GM23338 (cell line): ENCODE results near the gene PCBP3. TPM values are rescaled to one million over a fixed set of nuclear protein-coding genes. Genes with fewer than 3 reads are reported as not detected.

ENCODE experiments used
- ATAC-seq: fragments of 200-7000 bp; cut with Tn5 transposase; 3 replicates; pipeline ENCODE4 v1.9.1; 2020
- DNase-seq: peaks from one replicate; pipeline ENCODE4 v3.0.0-alpha.2; 2015; ENCODE audit warnings: low spot score
- H2AFZ ChIP-seq: fragments of 200-600 bp; sonication (generic); 2 replicates; pipeline ENCODE4 v1.8.0; 2016; ENCODE audit warnings: antibody characterized with exemption, mild to moderate bottlenecking, moderate library complexity
- H3F3A ChIP-seq: fragments of 200-600 bp; sonication (generic); replicated peaks from 2 replicates; pipeline ENCODE4 v1.8.0; 2017; ENCODE audit warnings: antibody characterized with exemption, mixed run types, low read depth
- H3K27ac ChIP-seq: fragments of 200-600 bp; sonication (generic); 2 replicates; pipeline ENCODE4 v1.6.1; 2016; ENCODE audit warnings: low read depth
- H3K27me3 ChIP-seq: fragments of 200-600 bp; sonication (generic); 2 replicates; pipeline ENCODE4 v1.8.0; 2016; ENCODE audit warnings: mild to moderate bottlenecking, mixed run types, moderate library complexity; ENCODE audit not compliant: insufficient read depth
- H3K36me3 ChIP-seq: fragments of 200-600 bp; sonication (generic); 2 replicates; pipeline ENCODE4 v1.8.0; 2016; ENCODE audit warnings: mild to moderate bottlenecking; ENCODE audit not compliant: insufficient read depth
- H3K4me1 ChIP-seq: fragments of 200-600 bp; sonication (generic); 2 replicates; pipeline ENCODE4 v1.8.0; 2016; ENCODE audit warnings: mild to moderate bottlenecking, moderate library complexity; ENCODE audit not compliant: insufficient read depth
- H3K4me2 ChIP-seq: fragments of 200-600 bp; sonication (generic); 2 replicates; pipeline ENCODE4 v1.7.1; 2017; ENCODE audit warnings: mixed run types
- H3K4me3 ChIP-seq: fragments of 200-600 bp; sonication (generic); 2 replicates; pipeline ENCODE4 v1.6.1; 2016; ENCODE audit warnings: mixed run types
- H3K79me2 ChIP-seq: fragments of 200-600 bp; sonication (generic); replicated peaks from 2 replicates; pipeline ENCODE4 v1.8.0; 2017; ENCODE audit warnings: mild to moderate bottlenecking; ENCODE audit not compliant: insufficient read depth
- H3K9me2 ChIP-seq: fragments of 200-600 bp; sonication (generic); 2 replicates; pipeline ENCODE4 v1.8.0; 2017; ENCODE audit not compliant: insufficient read depth
- H4K20me1 ChIP-seq: fragments of 200-600 bp; sonication (generic); replicated peaks from 2 replicates; pipeline ENCODE4 v1.8.0; 2017; ENCODE audit warnings: mild to moderate bottlenecking; ENCODE audit not compliant: insufficient read depth
- H3K27ac Mint-ChIP-seq: 2 replicates; pipeline ENCODE4 v1.8.0; 2020; ENCODE audit warnings: inconsistent platforms, mild to moderate bottlenecking, moderate library complexity, mixed read lengths
- H3K27me3 Mint-ChIP-seq: 3 replicates; pipeline ENCODE4 v1.8.0; 2022; ENCODE audit warnings: low read depth, mild to moderate bottlenecking, moderate library complexity, mixed read lengths, inconsistent platforms; ENCODE audit not compliant: insufficient read depth, poor library complexity
- H3K36me3 Mint-ChIP-seq: 3 replicates; pipeline ENCODE4 v1.8.0; 2021; ENCODE audit warnings: low read depth, mild to moderate bottlenecking, inconsistent platforms, moderate library complexity, mixed read lengths
- H3K4me1 Mint-ChIP-seq: 3 replicates; pipeline ENCODE4 v1.8.0; 2020; ENCODE audit warnings: mild to moderate bottlenecking, inconsistent platforms, mixed read lengths
- H3K4me3 Mint-ChIP-seq: 3 replicates; pipeline ENCODE4 v1.8.0; 2021; ENCODE audit warnings: moderate library complexity, mild to moderate bottlenecking, inconsistent platforms, mixed read lengths
- H3K9me3 Mint-ChIP-seq: 3 replicates; pipeline ENCODE4 v1.8.0; 2020; ENCODE audit warnings: moderate library complexity, mild to moderate bottlenecking, inconsistent platforms, mixed read lengths
- CREB1 ChIP-seq: fragments of 250-450 bp; sonication (Bioruptor Pico); IDR thresholded peaks from 2 replicates; pipeline ENCODE4 v1.5.0; 2020; ENCODE audit warnings: low read depth, mild to moderate bottlenecking, moderate library complexity
- EZH2phosphoT487 ChIP-seq: fragments of 200-600 bp; sonication (generic); IDR thresholded peaks from one replicate; pipeline ENCODE4 v1.8.1; 2018; ENCODE audit warnings: antibody characterized with exemption; ENCODE audit not compliant: unreplicated experiment
- JUNB ChIP-seq: IDR thresholded peaks from one replicate; pipeline ENCODE4 v1.6.1; 2016; ENCODE audit warnings: antibody characterized with exemption; ENCODE audit not compliant: unreplicated experiment
- REST ChIP-seq: IDR thresholded peaks from one replicate; pipeline ENCODE4 v1.6.1; 2018; ENCODE audit warnings: antibody characterized with exemption; ENCODE audit not compliant: unreplicated experiment
- STAT1 ChIP-seq: IDR thresholded peaks from one replicate; pipeline ENCODE4 v1.6.1; 2016; ENCODE audit warnings: antibody characterized with exemption; ENCODE audit not compliant: unreplicated experiment
- ZNF114 ChIP-seq: fragments of 250-450 bp; sonication (Bioruptor Pico); IDR thresholded peaks from 2 replicates; pipeline ENCODE4 v1.5.0; 2020; ENCODE audit warnings: mild to moderate bottlenecking, moderate library complexity
- polyA plus RNA-seq: library from polyadenylated mRNA; unstranded; fragments of >200 nt; fragmentation: Nextera tagmentation; extraction: Ambion mirVana; gene quantifications from 2 replicates; pipeline ENCODE4 v1.2.1, GENCODE V29; 2016
- total RNA-seq: library from RNA; depleted of rRNA; stranded (reverse); fragments of >200 nt; shearing (Covaris generic); gene quantifications from 2 replicates; pipeline ENCODE4 v1.2.3, GENCODE V29; 2014
- TF ChIP-seq, protein P1 (sequence below), 2 experiments: fragments of 200-600 bp in 1 of 2; sonication (generic) in 1 of 2; conservative IDR thresholded peaks; 2 replicates each; pipeline versions ENCODE4 v1.5.1 to v1.6.1; 2016 to 2017; ENCODE audit warnings: antibody characterized with exemption in 2 of 2, low read depth in 2 of 2, mild to moderate bottlenecking in 2 of 2, moderate library complexity in 1 of 2
- TF ChIP-seq, protein P2 (sequence below): fragments of 250-450 bp; sonication (Bioruptor Pico); IDR thresholded peaks from 2 replicates; pipeline ENCODE4 v1.5.0; 2020; ENCODE audit warnings: mild to moderate bottlenecking, moderate library complexity

Gene PCBP3
- total and polyA plus RNA-seq, 2 experiments from 2014 or later: 7.1 to 9.1 TPM

DNA sequence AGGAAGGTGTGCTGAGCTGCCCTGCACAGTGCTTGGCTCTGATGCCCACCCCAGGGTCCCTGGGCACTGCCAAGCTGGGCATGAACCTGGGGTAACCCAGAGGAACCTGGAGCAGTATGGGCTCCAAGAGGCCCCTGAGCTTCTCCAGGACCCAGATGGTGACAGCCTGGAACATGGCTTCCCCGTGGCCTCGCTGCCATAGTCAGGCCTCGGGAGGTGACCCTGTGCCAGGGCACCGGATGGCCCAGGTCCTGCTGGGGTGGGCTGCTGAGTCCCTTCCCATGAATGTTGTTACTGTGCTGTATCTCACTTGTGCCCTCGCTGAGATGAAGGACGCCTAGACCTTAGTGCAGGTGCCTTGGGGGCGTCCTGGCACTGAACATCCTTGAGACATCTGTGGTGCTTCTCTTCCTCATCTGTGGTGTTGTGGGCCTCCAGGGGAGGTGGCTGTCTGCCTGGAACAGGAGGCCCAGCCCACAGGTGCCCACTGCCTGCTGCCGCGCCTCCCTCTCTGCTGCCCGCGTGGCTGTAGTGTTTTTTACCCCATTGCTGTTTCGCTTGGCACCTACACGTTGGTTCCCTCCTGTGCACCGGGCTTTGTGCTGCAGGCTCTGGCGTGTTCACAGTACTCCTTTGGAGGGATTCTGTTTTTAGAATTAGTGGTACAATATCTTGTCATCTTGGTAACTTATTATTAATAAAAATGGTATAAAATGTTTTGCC, 160.3 kb downstream of the PCBP3 start (continued):
- TF ChIP-seq, protein P1, sequence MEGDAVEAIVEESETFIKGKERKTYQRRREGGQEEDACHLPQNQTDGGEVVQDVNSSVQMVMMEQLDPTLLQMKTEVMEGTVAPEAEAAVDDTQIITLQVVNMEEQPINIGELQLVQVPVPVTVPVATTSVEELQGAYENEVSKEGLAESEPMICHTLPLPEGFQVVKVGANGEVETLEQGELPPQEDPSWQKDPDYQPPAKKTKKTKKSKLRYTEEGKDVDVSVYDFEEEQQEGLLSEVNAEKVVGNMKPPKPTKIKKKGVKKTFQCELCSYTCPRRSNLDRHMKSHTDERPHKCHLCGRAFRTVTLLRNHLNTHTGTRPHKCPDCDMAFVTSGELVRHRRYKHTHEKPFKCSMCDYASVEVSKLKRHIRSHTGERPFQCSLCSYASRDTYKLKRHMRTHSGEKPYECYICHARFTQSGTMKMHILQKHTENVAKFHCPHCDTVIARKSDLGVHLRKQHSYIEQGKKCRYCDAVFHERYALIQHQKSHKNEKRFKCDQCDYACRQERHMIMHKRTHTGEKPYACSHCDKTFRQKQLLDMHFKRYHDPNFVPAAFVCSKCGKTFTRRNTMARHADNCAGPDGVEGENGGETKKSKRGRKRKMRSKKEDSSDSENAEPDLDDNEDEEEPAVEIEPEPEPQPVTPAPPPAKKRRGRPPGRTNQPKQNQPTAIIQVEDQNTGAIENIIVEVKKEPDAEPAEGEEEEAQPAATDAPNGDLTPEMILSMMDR (conservative IDR thresholded peaks at IDR 0.05; ENCODE audit: low read depth in 2 of 2): no peak
- TF ChIP-seq EZH2phosphoT487: no peak

DNA sequence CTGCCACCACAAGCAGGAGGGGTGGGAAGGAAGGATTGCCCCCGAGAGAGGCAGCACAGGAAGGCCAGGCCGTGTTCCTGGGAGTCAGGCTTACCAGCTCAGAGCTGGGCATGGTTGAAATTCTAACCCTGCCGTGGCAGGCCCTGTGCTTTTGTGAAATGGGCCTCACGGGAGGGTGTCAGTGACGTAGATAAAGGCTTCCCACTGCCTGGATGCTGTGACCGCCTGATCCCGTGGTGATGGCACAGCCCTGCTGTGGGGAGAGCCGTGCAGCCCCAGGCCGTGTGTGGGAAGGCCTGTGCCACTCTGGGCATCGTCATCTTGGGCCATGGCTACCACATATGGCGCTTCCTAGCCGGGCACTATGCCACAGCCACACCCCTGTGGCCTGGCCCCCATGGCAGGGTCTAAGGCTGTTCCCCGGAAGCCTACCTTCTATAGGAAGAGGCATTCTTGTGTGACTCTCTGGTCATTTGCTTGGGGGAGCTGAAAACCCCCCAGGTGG, 161.3 kb downstream of the PCBP3 start:
- Mint-ChIP-seq H3K4me3 (no peak overlapping the region), H3K4me1 (peaks cover 3% of the 10 kb centered on the region; the same call in 2 of the 3 replicates), H3K27me3 (no peaks in the 10 kb centered on the region), H3K9me3 (peaks cover 3% of the 10 kb centered on the region; the same call in 1 of the 3 replicates), H3K27ac (no peak overlapping the region), H3K36me3 (no peaks in the 10 kb centered on the region)
- Histone ChIP-seq H3K27ac (no peak overlapping the region), H3K36me3 (no peaks in the 10 kb centered on the region), H3K4me3 (no peak overlapping the region), H3K9me2 (no peaks in the 10 kb centered on the region), H2AFZ (no peak overlapping the region), H4K20me1 (no peaks in the 10 kb centered on the region), H3F3A (no peaks in the 10 kb centered on the region), H3K27me3 (no peaks in the 10 kb centered on the region), H3K4me2 (no peak overlapping the region), H3K79me2 (no peaks in the 10 kb centered on the region), H3K4me1 (no peaks in the 10 kb centered on the region)
- no peak for DNase-seq
- no peak for ATAC-seq
- TF ChIP-seq, protein P1 (conservative IDR thresholded peaks at IDR 0.05; ENCODE audit: low read depth in 2 of 2): no peak
- TF ChIP-seq, protein P2, sequence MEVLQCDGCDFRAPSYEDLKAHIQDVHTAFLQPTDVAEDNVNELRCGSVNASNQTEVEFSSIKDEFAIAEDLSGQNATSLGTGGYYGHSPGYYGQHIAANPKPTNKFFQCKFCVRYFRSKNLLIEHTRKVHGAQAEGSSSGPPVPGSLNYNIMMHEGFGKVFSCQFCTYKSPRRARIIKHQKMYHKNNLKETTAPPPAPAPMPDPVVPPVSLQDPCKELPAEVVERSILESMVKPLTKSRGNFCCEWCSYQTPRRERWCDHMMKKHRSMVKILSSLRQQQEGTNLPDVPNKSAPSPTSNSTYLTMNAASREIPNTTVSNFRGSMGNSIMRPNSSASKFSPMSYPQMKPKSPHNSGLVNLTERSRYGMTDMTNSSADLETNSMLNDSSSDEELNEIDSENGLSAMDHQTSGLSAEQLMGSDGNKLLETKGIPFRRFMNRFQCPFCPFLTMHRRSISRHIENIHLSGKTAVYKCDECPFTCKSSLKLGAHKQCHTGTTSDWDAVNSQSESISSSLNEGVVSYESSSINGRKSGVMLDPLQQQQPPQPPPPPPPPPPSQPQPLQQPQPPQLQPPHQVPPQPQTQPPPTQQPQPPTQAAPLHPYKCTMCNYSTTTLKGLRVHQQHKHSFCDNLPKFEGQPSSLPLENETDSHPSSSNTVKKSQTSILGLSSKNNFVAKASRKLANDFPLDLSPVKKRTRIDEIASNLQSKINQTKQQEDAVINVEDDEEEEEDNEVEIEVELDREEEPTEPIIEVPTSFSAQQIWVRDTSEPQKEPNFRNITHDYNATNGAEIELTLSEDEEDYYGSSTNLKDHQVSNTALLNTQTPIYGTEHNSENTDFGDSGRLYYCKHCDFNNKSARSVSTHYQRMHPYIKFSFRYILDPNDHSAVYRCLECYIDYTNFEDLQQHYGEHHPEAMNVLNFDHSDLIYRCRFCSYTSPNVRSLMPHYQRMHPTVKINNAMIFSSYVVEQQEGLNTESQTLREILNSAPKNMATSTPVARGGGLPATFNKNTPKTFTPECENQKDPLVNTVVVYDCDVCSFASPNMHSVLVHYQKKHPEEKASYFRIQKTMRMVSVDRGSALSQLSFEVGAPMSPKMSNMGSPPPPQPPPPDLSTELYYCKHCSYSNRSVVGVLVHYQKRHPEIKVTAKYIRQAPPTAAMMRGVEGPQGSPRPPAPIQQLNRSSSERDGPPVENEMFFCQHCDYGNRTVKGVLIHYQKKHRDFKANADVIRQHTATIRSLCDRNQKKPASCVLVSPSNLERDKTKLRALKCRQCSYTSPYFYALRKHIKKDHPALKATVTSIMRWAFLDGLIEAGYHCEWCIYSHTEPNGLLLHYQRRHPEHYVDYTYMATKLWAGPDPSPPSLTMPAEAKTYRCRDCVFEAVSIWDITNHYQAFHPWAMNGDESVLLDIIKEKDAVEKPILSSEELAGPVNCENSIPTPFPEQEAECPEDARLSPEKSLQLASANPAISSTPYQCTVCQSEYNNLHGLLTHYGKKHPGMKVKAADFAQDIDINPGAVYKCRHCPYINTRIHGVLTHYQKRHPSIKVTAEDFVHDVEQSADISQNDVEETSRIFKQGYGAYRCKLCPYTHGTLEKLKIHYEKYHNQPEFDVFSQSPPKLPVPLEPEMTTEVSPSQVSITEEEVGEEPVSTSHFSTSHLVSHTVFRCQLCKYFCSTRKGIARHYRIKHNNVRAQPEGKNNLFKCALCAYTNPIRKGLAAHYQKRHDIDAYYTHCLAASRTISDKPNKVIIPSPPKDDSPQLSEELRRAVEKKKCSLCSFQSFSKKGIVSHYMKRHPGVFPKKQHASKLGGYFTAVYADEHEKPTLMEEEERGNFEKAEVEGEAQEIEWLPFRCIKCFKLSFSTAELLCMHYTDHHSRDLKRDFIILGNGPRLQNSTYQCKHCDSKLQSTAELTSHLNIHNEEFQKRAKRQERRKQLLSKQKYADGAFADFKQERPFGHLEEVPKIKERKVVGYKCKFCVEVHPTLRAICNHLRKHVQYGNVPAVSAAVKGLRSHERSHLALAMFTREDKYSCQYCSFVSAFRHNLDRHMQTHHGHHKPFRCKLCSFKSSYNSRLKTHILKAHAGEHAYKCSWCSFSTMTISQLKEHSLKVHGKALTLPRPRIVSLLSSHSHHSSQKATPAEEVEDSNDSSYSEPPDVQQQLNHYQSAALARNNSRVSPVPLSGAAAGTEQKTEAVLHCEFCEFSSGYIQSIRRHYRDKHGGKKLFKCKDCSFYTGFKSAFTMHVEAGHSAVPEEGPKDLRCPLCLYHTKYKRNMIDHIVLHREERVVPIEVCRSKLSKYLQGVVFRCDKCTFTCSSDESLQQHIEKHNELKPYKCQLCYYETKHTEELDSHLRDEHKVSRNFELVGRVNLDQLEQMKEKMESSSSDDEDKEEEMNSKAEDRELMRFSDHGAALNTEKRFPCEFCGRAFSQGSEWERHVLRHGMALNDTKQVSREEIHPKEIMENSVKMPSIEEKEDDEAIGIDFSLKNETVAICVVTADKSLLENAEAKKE (CRISPR knock-in tag): no peak
- TF ChIP-seq ZNF114 (CRISPR knock-in tag): no peak
- TF ChIP-seq STAT1: no peak
- no peak for TF ChIP-seq CREB1 (CRISPR knock-in tag)
- no peak for TF ChIP-seq REST
- TF ChIP-seq JUNB: no peak
